GM21528 (cell line): ENCODE results near the gene PRXL2B.
A peak's percentile ranks its signal among the peaks of the same experiment; 100 is the strongest.

ENCODE experiments used
- ATAC-seq: cut with Tn5 transposase; IDR thresholded peaks from one replicate; pipeline ENCODE4 v1.9.1; 2021; ENCODE audit warnings: mild to moderate bottlenecking, moderate library complexity; ENCODE audit not compliant: unreplicated experiment, low FRiP score

Gene PRXL2B

GRCh38 chr1:2583331-2583791, 3.2 kb upstream of the PRXL2B start:
- ATAC-seq: no peak

- no peak for ATAC-seq
Observed at GRCh38 chr1:2583871-2584351, 2.7 kb upstream of the PRXL2B start.

GRCh38 chr1:2584686-2585317, 1.8 kb upstream of the PRXL2B start:
- ATAC-seq: no peak

GRCh38 chr1:2585318-2586092, 1.1 kb upstream of the PRXL2B start:
- peak; percentile 46 for ATAC-seq

- ATAC-seq: no peak
Observed at GRCh38 chr1:2587071-2587859, 688 bp downstream of the PRXL2B start.

GRCh38 chr1:2587860-2588571, 1.4 kb downstream of the PRXL2B start:
- ATAC-seq: no peak

GRCh38 chr1:2588661-2589430, 2.3 kb downstream of the PRXL2B start:
- no peak for ATAC-seq

GRCh38 chr1:2589431-2590232, 3.1 kb downstream of the PRXL2B start:
- ATAC-seq: no peak

GRCh38 chr1:2590233-2591141, 3.9 kb downstream of the PRXL2B start:
- no peak for ATAC-seq

GRCh38 chr1:2591233-2591580, 4.6 kb downstream of the PRXL2B start:
- ATAC-seq: no peak

- ATAC-seq: no peak
Observed at GRCh38 chr1:2591581-2592261, 5.1 kb downstream of the PRXL2B start.

- no peak for ATAC-seq
Observed at GRCh38 chr1:2592672-2593071, 6.1 kb downstream of the PRXL2B start.

GRCh38 chr1:2593251-2593878, 6.8 kb downstream of the PRXL2B start:
- no peak for ATAC-seq

GRCh38 chr1:2594001-2594640, 7.5 kb downstream of the PRXL2B start:
- ATAC-seq: no peak

- no peak for ATAC-seq
Observed at GRCh38 chr1:2594641-2595131, 8.1 kb downstream of the PRXL2B start.

- no peak for ATAC-seq
Observed at GRCh38 chr1:2595261-2595811, 8.8 kb downstream of the PRXL2B start.
